ENCODE measurements around the gene CMSS1.

Gene CMSS1

GRCh38 chr3:99966662-99967416 is 149.2 kb downstream of the CMSS1 start:
- TF ChIP-seq, protein P1, sequence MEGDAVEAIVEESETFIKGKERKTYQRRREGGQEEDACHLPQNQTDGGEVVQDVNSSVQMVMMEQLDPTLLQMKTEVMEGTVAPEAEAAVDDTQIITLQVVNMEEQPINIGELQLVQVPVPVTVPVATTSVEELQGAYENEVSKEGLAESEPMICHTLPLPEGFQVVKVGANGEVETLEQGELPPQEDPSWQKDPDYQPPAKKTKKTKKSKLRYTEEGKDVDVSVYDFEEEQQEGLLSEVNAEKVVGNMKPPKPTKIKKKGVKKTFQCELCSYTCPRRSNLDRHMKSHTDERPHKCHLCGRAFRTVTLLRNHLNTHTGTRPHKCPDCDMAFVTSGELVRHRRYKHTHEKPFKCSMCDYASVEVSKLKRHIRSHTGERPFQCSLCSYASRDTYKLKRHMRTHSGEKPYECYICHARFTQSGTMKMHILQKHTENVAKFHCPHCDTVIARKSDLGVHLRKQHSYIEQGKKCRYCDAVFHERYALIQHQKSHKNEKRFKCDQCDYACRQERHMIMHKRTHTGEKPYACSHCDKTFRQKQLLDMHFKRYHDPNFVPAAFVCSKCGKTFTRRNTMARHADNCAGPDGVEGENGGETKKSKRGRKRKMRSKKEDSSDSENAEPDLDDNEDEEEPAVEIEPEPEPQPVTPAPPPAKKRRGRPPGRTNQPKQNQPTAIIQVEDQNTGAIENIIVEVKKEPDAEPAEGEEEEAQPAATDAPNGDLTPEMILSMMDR (IDR thresholded peaks at IDR 0.05; ENCODE audit: insufficient read depth, low read depth, low read length, missing control alignments), result no peak
- no peak for DNase-seq (ENCODE audit: low read depth)
- H3K4me3 ChIP-seq (ENCODE audit: low read length), result no peak overlapping the region

GRCh38 chr3:99967796-99968195 is 150.1 kb downstream of the CMSS1 start:
- TF ChIP-seq, protein P1 (IDR thresholded peaks at IDR 0.05; ENCODE audit: insufficient read depth, low read depth, low read length, missing control alignments), result no peak
- H3K4me3 ChIP-seq (ENCODE audit: low read length), result no peak overlapping the region
- DNase-seq (ENCODE audit: low read depth), result peak; percentile 89

- DNase-seq (ENCODE audit: low read depth), result peak; percentile 85
- TF ChIP-seq, protein P1 (IDR thresholded peaks at IDR 0.05; ENCODE audit: insufficient read depth, low read depth, low read length, missing control alignments), result no peak
Observed at GRCh38 chr3:99969136-99969535, 151.5 kb downstream of the CMSS1 start.

GRCh38 chr3:99970198-99970597 is 152.5 kb downstream of the CMSS1 start:
- TF ChIP-seq, protein P1 (IDR thresholded peaks at IDR 0.05; ENCODE audit: insufficient read depth, low read depth, low read length, missing control alignments), result no peak
- DNase-seq (ENCODE audit: low read depth), result no peak
- no peak overlapping the region for H3K4me3 ChIP-seq (ENCODE audit: low read length)

More at GRCh38 chr3:99969136-99969535, 151.5 kb downstream of the CMSS1 start:
- H3K4me3 ChIP-seq (ENCODE audit: low read length), result no peak overlapping the region

DNA sequence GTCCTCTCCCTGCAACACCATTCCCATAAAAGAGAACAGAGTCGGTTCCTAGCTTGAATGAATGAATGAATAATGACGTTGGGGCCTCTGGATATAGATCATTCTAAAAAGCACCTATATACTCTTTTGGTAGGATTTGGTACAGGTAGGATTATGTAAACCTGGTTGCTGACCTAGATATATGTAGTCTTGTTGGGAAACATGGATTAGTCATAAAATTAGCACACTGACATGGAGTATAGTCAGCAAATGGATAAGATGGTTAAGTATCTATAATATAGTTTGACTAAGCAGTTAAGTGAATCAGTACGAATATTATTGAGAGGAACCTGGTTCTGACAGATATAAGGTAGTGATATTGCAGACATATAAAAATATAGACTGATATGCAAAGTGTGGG is 154.1 kb downstream of the CMSS1 start:
- TF ChIP-seq, protein P1 (IDR thresholded peaks at IDR 0.05; ENCODE audit: insufficient read depth, low read depth, low read length, missing control alignments), result no peak
- H3K4me3 ChIP-seq (ENCODE audit: low read length), result no peak overlapping the region
- peak; percentile 82 for DNase-seq (ENCODE audit: low read depth)

DNA sequence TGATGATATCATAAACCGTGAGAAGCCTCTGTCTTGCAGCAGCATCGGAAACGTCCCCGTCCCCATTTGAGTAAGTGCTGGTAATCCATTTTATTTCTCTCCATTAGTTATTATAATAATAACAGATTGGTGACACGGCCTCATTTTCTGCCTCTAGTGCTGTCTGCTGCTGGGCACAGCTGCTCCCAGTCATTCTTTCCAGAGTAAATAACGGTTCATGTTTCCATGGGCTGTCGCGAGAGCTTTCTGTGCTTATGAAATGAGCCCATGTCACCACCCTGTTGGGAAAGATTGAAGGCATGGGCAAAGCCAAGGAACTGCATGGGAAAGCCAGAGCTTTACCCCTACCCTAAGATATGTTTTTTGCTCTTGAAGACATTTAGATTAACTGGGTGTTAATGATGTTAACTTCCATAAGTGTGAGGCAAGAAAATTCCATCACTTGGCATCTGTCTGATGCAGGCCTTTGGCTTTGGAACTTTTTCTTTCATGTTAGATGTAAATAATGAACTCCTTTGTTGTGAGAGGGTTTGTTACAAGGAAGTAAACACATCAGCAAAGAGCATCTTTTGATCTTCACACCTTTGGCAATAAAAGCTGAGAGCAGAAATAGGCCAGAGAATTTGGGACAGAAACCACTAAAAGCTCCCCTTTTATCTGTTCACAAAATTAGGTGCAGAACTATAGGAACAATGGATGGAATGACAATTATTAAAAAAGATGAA is 154.9 kb downstream of the CMSS1 start:
- DNase-seq (ENCODE audit: low read depth), result no peak
- H3K4me3 ChIP-seq (ENCODE audit: low read length), result no peak overlapping the region
- TF ChIP-seq, protein P1 (IDR thresholded peaks at IDR 0.05; ENCODE audit: insufficient read depth, low read depth, low read length, missing control alignments), result no peak

Data from epithelial cell of esophagus (primary cell).